ENCODE data around the gene LIME1. TPM values are rescaled to one million over a fixed set of nuclear protein-coding genes. Genes with fewer than 3 reads are reported as not detected.

LIME1 gene
- total and polyA plus RNA-seq, 9 of the 15 experiments (the other 6 are each of a cell fraction or from before 2014, with no cell fraction given) = 0.11 to 17.1 (median 2.8) TPM; not detected in 2

DNA sequence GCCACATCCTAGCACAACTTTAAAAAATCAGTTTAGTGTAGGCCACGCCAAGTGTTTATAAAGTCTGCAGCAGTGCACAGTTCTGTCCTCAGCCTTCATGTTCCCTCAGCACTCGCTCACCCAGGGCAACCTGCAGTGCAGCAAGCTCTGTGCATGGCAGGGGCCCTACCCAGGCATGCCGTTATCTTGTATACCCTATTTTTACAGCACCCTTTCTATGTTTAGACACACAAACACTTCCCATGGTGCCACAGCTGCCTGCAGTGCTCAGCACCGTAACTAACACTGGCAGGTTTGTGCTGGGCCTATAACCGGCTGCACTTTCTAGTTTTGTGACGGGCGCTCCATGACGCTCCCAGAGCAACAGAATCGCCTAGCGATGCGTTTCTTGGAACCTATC lies 50.8 kb downstream of the LIME1 start:
- no peak overlapping the region for H3K4me2 ChIP-seq (ENCODE audit: insufficient read depth, low read length)
- H3K9ac ChIP-seq (ENCODE audit: insufficient read depth in 1 of 2, low read depth in 2 of 2, low read length in 2 of 2) = peak overlapping the region in 1 of 2 experiments; percentile 56; a peak in 1 of 4 replicates
- no peaks in the 10 kb centered on the region for H3K9me1 ChIP-seq (ENCODE audit: control insufficient read depth, insufficient read depth, low read length)
- DNase-seq (ENCODE audit: extremely low read depth in 1 of 4, low spot score in 3 of 4) (no peak), FAIRE-seq (no peak), ATAC-seq (no peak)
- no peaks in the 10 kb centered on the region for H3K9me3 ChIP-seq (replicated peaks; ENCODE audit: control insufficient read depth, insufficient read depth, low read depth, low read length)
- WGBS (ENCODE audit: insufficient coverage, low coverage, missing lambda C conversion rate) = 52% methylated on average over 11 of the region's 11 CpGs
- POLR2A ChIA-PET = no interaction called here
- H3K4me1 ChIP-seq (replicated peaks in 1 of 2; ENCODE audit: control insufficient read depth in 2 of 2, insufficient read depth in 2 of 2, low read length in 2 of 2) = peaks cover 3 to 42% of the 10 kb centered on the region in 2 experiments; a peak in 3 of 5 replicates
- H3K27me3 ChIP-seq (ENCODE audit: control insufficient read depth in 2 of 2, insufficient read depth in 2 of 2, low read length in 2 of 2) = peaks cover 0 to 23% of the 10 kb centered on the region in 2 experiments; a peak in 2 of 5 replicates
- H3K36me3 ChIP-seq (ENCODE audit: control insufficient read depth, insufficient read depth, low read length) = no peaks in the 10 kb centered on the region
- no peak overlapping the region for H3K4me3 ChIP-seq
- H4K20me1 ChIP-seq (replicated peaks; ENCODE audit: control insufficient read depth, insufficient read depth, low read length) = no peaks in the 10 kb centered on the region
- no TSS peak for BruUV-seq (replicated peaks)
- intact Hi-C loops (cut with micrococcal nuclease) (loop anchor here (10.0 kb wide), 2 partner anchors 83 to 187 kb away; partner anchors contain the start of genes ARFRP1, SAMD10 and ZGPAT), in situ Hi-C loops (cut with MboI) (no loop called here)
- CTCF ChIA-PET (ENCODE audit: low intra/inter-chr PET ratio) = no interaction called here
- no peaks in the 10 kb centered on the region for H3K79me2 ChIP-seq (ENCODE audit: control insufficient read depth, insufficient read depth, low read length)
- no peak overlapping the region for H3K27ac ChIP-seq (ENCODE audit: extremely low read depth, low read depth, low read length)
- no peak overlapping the region for H2AFZ ChIP-seq (ENCODE audit: low read depth, low read length)
- TF ChIP-seq CBX1 (IDR thresholded peaks at IDR 0.05; ENCODE audit: low read depth) (no peak), MEF2D (tag; conservative IDR thresholded peaks at IDR 0.05; ENCODE audit: low read depth) (no peak), KDM4B (IDR thresholded peaks at IDR 0.05; ENCODE audit: borderline replicate concordance in 2 of 2, low read depth in 1 of 2) (no peak), ILK (tag; IDR thresholded peaks at IDR 0.05; ENCODE audit: borderline replicate concordance, low read depth) (no peak), EZH2 (IDR thresholded peaks at IDR 0.05; ENCODE audit: borderline replicate concordance, low read depth, low read length) (no peak)
- TF ChIP-seq, protein P1, sequence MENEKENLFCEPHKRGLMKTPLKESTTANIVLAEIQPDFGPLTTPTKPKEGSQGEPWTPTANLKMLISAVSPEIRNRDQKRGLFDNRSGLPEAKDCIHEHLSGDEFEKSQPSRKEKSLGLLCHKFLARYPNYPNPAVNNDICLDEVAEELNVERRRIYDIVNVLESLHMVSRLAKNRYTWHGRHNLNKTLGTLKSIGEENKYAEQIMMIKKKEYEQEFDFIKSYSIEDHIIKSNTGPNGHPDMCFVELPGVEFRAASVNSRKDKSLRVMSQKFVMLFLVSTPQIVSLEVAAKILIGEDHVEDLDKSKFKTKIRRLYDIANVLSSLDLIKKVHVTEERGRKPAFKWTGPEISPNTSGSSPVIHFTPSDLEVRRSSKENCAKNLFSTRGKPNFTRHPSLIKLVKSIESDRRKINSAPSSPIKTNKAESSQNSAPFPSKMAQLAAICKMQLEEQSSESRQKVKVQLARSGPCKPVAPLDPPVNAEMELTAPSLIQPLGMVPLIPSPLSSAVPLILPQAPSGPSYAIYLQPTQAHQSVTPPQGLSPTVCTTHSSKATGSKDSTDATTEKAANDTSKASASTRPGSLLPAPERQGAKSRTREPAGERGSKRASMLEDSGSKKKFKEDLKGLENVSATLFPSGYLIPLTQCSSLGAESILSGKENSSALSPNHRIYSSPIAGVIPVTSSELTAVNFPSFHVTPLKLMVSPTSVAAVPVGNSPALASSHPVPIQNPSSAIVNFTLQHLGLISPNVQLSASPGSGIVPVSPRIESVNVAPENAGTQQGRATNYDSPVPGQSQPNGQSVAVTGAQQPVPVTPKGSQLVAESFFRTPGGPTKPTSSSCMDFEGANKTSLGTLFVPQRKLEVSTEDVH (IDR thresholded peaks at IDR 0.05; ENCODE audit: low read depth, partially characterized antibody) = no peak
- TF ChIP-seq, protein P2, sequence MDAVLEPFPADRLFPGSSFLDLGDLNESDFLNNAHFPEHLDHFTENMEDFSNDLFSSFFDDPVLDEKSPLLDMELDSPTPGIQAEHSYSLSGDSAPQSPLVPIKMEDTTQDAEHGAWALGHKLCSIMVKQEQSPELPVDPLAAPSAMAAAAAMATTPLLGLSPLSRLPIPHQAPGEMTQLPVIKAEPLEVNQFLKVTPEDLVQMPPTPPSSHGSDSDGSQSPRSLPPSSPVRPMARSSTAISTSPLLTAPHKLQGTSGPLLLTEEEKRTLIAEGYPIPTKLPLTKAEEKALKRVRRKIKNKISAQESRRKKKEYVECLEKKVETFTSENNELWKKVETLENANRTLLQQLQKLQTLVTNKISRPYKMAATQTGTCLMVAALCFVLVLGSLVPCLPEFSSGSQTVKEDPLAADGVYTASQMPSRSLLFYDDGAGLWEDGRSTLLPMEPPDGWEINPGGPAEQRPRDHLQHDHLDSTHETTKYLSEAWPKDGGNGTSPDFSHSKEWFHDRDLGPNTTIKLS (IDR thresholded peaks at IDR 0.05; ENCODE audit: borderline replicate concordance, low read depth) = no peak
- TF ChIP-seq, protein P3, sequence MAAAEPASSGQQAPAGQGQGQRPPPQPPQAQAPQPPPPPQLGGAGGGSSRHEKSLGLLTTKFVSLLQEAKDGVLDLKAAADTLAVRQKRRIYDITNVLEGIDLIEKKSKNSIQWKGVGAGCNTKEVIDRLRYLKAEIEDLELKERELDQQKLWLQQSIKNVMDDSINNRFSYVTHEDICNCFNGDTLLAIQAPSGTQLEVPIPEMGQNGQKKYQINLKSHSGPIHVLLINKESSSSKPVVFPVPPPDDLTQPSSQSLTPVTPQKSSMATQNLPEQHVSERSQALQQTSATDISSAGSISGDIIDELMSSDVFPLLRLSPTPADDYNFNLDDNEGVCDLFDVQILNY (CRISPR knock-in tag; IDR thresholded peaks at IDR 0.05) = no peak
- TF ChIP-seq, protein P4, sequence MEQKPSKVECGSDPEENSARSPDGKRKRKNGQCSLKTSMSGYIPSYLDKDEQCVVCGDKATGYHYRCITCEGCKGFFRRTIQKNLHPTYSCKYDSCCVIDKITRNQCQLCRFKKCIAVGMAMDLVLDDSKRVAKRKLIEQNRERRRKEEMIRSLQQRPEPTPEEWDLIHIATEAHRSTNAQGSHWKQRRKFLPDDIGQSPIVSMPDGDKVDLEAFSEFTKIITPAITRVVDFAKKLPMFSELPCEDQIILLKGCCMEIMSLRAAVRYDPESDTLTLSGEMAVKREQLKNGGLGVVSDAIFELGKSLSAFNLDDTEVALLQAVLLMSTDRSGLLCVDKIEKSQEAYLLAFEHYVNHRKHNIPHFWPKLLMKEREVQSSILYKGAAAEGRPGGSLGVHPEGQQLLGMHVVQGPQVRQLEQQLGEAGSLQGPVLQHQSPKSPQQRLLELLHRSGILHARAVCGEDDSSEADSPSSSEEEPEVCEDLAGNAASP (IDR thresholded peaks at IDR 0.05) = no peak
- TF ChIP-seq, protein P5, sequence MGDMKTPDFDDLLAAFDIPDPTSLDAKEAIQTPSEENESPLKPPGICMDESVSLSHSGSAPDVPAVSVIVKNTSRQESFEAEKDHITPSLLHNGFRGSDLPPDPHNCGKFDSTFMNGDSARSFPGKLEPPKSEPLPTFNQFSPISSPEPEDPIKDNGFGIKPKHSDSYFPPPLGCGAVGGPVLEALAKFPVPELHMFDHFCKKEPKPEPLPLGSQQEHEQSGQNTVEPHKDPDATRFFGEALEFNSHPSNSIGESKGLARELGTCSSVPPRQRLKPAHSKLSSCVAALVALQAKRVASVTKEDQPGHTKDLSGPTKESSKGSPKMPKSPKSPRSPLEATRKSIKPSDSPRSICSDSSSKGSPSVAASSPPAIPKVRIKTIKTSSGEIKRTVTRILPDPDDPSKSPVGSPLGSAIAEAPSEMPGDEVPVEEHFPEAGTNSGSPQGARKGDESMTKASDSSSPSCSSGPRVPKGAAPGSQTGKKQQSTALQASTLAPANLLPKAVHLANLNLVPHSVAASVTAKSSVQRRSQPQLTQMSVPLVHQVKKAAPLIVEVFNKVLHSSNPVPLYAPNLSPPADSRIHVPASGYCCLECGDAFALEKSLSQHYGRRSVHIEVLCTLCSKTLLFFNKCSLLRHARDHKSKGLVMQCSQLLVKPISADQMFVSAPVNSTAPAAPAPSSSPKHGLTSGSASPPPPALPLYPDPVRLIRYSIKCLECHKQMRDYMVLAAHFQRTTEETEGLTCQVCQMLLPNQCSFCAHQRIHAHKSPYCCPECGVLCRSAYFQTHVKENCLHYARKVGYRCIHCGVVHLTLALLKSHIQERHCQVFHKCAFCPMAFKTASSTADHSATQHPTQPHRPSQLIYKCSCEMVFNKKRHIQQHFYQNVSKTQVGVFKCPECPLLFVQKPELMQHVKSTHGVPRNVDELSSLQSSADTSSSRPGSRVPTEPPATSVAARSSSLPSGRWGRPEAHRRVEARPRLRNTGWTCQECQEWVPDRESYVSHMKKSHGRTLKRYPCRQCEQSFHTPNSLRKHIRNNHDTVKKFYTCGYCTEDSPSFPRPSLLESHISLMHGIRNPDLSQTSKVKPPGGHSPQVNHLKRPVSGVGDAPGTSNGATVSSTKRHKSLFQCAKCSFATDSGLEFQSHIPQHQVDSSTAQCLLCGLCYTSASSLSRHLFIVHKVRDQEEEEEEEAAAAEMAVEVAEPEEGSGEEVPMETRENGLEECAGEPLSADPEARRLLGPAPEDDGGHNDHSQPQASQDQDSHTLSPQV (IDR thresholded peaks at IDR 0.05) = no peak
